Cerebellar nuclear complex (tissue), 1 donor: ENCODE results near the gene NXT1.

Source experiments
- DNase-seq, 2 experiments: peaks; one replicate each; lab custom pipeline; 2025; lab: John Stamatoyannopoulos, UW

The NXT1 gene

GRCh38 chr20:23361119-23361475, 10.5 kb downstream of the NXT1 start:
- peak in 1 of 2 experiments; percentile 8 for DNase-seq

- DNase-seq: peak; percentile 67 to 88
Observed at GRCh38 chr20:23361476-23362391, 11.1 kb downstream of the NXT1 start, which contains the start of gene GZF1. TSS of gene GZF1 (plus strand) at chr20:23362182. CDS start at chr20:23364384, 2,202 bp downstream.

- DNase-seq: no peak
Observed at GRCh38 chr20:23362392-23363256, 12.0 kb downstream of the NXT1 start.

GRCh38 chr20:23363257-23363649, 12.7 kb downstream of the NXT1 start:
- no peak for DNase-seq

GRCh38 chr20:23365390-23366165, 15.0 kb downstream of the NXT1 start:
- DNase-seq: no peak

GRCh38 chr20:23366384-23366783, 15.8 kb downstream of the NXT1 start:
- DNase-seq: no peak

GRCh38 chr20:23367770-23368169, 17.2 kb downstream of the NXT1 start:
- DNase-seq: no peak

- DNase-seq: no peak
Observed at GRCh38 chr20:23368316-23369071, 17.9 kb downstream of the NXT1 start.

GRCh38 chr20:23369072-23369823, 18.7 kb downstream of the NXT1 start:
- DNase-seq: no peak

- DNase-seq: no peak
Observed at GRCh38 chr20:23370274-23370673, 19.7 kb downstream of the NXT1 start.

- DNase-seq: no peak
Observed at GRCh38 chr20:23370873-23371272, 20.3 kb downstream of the NXT1 start.

GRCh38 chr20:23371496-23371895, 20.9 kb downstream of the NXT1 start:
- DNase-seq: no peak

- no peak for DNase-seq
Observed at GRCh38 chr20:23374441-23374840, 23.9 kb downstream of the NXT1 start.

GRCh38 chr20:23375827-23376226, 25.2 kb downstream of the NXT1 start:
- DNase-seq: no peak

GRCh38 chr20:23379772-23380171, 29.2 kb downstream of the NXT1 start:
- DNase-seq: no peak

GRCh38 chr20:23381876-23382275, 31.3 kb downstream of the NXT1 start:
- no peak for DNase-seq

GRCh38 chr20:23386304-23387117, 35.9 kb downstream of the NXT1 start:
- no peak for DNase-seq

- no peak for DNase-seq
Observed at GRCh38 chr20:23387118-23387443, 36.5 kb downstream of the NXT1 start.

- DNase-seq: no peak
Observed at GRCh38 chr20:23390091-23390774, 39.6 kb downstream of the NXT1 start.
